ENCODE data around the gene LHPP. TPM values are rescaled to one million over a fixed set of nuclear protein-coding genes. Genes with fewer than 3 reads are reported as not detected.
A peak's percentile ranks its signal among the peaks of the same experiment; 100 is the strongest.

Gene LHPP
- total and polyA plus RNA-seq, 2 experiments from 2014 or later = 27.4 to 40.2 TPM

GRCh38 chr10:124449170-124450011 is 12.2 kb upstream of the LHPP start:
- no peak for TF ChIP-seq CTCF (conservative IDR thresholded peaks at IDR 0.05; ENCODE audit: low read depth in 2 of 2)
- no peak for TF ChIP-seq ZNF462 (CRISPR knock-in tag; IDR thresholded peaks at IDR 0.05)
- TF ChIP-seq NANOG (IDR thresholded peaks at IDR 0.05; ENCODE audit: borderline replicate concordance) = no peak
- TF ChIP-seq EZH2 (IDR thresholded peaks at IDR 0.05; ENCODE audit: low read depth, unreplicated experiment) = no peak
- no peak for TF ChIP-seq CREB1 (CRISPR knock-in tag; IDR thresholded peaks at IDR 0.05; ENCODE audit: low read depth)
- TF ChIP-seq EZH2phosphoT487 (IDR thresholded peaks at IDR 0.05; ENCODE audit: unreplicated experiment) = no peak
- no peak for TF ChIP-seq STAT1 (IDR thresholded peaks at IDR 0.05; ENCODE audit: unreplicated experiment)
- TF ChIP-seq ZNF114 (CRISPR knock-in tag; IDR thresholded peaks at IDR 0.05) = no peak
- no peak for TF ChIP-seq ZNF331 (CRISPR knock-in tag; IDR thresholded peaks at IDR 0.05; ENCODE audit: low read depth)
- no peak for TF ChIP-seq ETS1 (IDR thresholded peaks at IDR 0.05)
- peak; percentile 33 for TF ChIP-seq REST (IDR thresholded peaks at IDR 0.05; ENCODE audit: unreplicated experiment)
- peak; percentile 4; the same call in 1 of the 2 replicates for TF ChIP-seq POLR2AphosphoS5 (IDR thresholded peaks at IDR 0.05; ENCODE audit: low read depth)
- TF ChIP-seq JUNB (IDR thresholded peaks at IDR 0.05; ENCODE audit: unreplicated experiment) = no peak
- H3K36me3 ChIP-seq (ENCODE audit: insufficient read depth) = no peaks in the 10 kb centered on the region
- ATAC-seq (peak; percentile 11), DNase-seq (ENCODE audit: low spot score) (peak; percentile 60)
- H3K4me3 ChIP-seq = peak overlapping the region; percentile 81
- peaks cover 29% of the 10 kb centered on the region for H3F3A ChIP-seq (replicated peaks; ENCODE audit: low read depth)
- H4K20me1 ChIP-seq (replicated peaks; ENCODE audit: insufficient read depth) = peaks cover 5% of the 10 kb centered on the region; the same call in 1 of the 2 replicates
- H3K79me2 ChIP-seq (replicated peaks; ENCODE audit: insufficient read depth) = no peaks in the 10 kb centered on the region; the same call in 1 of the 2 replicates
- H3K27ac ChIP-seq (ENCODE audit: low read depth) = no peak overlapping the region
- H3K9me2 ChIP-seq (ENCODE audit: insufficient read depth) = no peaks in the 10 kb centered on the region
- Mint-ChIP-seq H3K36me3 (ENCODE audit: low read depth) (peaks cover 12% of the 10 kb centered on the region), H3K27ac (no peak overlapping the region), H3K4me1 (peaks cover 51% of the 10 kb centered on the region), H3K9me3 (no peaks in the 10 kb centered on the region), H3K27me3 (ENCODE audit: insufficient read depth, low read depth, poor library complexity) (peaks cover 59% of the 10 kb centered on the region), H3K4me3 (peak overlapping the region; percentile 84)
- H3K4me1 ChIP-seq (ENCODE audit: insufficient read depth) = peaks cover 50% of the 10 kb centered on the region
- H2AFZ ChIP-seq = peak overlapping the region; percentile 91
- H3K27me3 ChIP-seq (ENCODE audit: insufficient read depth) = peaks cover 52% of the 10 kb centered on the region
- peak overlapping the region; percentile 99 for H3K4me2 ChIP-seq

Measured in GM23338 (cell line).